ENCODE data around the gene ASCL4.

The ASCL4 gene

DNA sequence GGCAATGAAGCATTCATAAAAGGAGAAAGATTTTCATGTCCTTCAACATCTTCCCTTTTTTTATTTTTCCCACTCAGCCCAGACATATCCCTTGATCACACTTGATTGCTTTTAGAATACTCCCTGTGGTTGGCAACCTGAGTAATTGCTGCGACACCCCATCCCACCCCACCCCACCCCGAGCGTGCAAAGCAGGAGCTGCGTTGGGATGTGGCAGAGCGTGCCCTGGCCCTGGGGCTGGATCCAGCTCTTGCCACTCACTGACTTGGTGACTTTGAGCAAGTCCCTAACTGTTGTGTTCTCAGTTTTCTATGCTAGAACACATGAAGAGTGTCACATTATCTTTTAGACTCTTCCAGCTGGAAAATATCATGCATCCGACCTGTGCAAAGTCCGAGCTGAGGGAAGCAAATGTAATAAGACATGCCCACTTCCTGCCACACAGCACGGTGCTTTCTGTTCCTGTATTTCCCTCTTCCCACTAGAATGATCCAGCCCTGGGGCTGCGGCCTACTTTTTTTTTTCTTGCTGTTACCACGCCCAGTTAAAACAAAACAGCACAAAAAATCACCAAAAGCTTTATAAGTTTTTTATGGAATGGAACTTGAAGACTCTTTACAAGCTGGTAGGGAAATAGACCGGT lies 4.0 kb downstream of the ASCL4 start:
- no peak for DNase-seq (ENCODE audit: low read depth)

DNA sequence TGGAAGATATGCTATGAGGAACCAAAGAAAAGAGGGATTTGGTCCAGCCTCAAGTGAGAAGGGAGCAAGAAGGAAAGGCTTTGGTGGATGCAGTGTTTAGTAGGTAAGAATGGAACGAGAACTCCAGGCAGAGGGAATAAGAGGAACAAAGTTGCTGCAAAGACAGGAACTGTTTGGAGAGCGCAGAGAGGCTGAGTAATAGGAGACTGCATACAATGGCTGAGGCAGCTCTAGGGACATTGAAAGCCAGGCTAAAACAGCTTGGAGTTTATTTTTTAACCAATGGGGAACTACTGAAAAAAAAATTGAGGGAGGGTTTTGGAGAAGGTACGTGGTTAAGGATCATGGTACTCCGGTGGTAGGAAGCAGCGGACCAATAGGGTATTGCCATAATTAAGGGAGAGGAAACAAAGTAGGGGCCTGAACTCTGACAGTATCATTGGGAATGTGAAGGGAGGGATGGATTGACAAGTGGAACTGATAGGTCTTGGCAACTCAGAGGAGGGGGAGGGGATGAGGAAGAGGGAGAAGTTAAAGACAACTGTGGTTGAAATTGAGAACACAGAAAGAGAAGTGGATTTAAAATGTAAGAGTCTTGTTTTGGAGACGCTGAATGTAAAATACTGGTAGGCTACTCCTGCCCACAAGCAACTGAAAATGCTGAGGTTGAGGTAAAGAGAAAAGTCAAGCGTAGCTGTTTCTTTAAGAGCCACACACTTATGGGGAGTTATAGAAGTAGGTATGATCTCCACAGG lies 4.8 kb downstream of the ASCL4 start:
- no peak for DNase-seq (ENCODE audit: low read depth)

DNA sequence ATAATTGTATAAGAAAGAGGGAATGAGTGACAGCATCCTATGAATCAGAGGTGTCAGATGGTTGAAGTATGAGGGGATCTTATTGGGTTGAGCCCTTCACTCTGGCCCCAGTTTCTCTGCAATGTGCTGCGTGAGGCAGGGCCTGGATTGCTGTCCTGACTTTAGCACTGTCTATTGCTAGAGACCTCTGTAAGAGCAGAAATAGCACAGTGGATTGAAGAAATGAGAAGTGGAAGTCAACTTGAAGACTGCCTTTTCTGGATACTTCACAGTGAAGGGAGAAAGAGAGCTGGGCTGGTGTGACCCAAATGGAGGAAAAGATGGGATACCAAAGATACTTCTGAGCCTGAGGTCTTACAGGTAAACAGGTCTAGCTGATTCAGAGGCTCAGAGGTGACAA lies 5.8 kb downstream of the ASCL4 start:
- DNase-seq (ENCODE audit: low read depth) = no peak

DNA sequence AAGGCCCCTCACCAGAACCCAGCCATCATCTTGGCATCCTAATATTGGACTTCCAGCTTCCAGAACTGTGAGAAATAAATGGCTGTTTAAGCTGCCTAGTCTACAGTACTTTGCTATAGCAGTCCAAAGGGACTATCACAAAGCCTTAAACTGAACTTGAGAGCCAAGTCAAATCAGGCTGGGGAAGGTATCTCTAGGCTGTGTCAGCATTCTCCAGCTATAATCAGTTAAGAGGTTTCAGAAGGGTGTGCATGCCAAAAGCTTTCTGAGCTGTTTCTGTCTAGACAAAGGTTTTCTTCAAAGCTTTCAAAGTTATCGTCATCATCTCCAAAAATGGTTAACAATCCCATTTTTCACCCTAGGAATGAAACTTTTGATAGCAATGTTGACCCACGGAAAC lies 7.6 kb downstream of the ASCL4 start:
- no peak for DNase-seq (ENCODE audit: low read depth)

DNA sequence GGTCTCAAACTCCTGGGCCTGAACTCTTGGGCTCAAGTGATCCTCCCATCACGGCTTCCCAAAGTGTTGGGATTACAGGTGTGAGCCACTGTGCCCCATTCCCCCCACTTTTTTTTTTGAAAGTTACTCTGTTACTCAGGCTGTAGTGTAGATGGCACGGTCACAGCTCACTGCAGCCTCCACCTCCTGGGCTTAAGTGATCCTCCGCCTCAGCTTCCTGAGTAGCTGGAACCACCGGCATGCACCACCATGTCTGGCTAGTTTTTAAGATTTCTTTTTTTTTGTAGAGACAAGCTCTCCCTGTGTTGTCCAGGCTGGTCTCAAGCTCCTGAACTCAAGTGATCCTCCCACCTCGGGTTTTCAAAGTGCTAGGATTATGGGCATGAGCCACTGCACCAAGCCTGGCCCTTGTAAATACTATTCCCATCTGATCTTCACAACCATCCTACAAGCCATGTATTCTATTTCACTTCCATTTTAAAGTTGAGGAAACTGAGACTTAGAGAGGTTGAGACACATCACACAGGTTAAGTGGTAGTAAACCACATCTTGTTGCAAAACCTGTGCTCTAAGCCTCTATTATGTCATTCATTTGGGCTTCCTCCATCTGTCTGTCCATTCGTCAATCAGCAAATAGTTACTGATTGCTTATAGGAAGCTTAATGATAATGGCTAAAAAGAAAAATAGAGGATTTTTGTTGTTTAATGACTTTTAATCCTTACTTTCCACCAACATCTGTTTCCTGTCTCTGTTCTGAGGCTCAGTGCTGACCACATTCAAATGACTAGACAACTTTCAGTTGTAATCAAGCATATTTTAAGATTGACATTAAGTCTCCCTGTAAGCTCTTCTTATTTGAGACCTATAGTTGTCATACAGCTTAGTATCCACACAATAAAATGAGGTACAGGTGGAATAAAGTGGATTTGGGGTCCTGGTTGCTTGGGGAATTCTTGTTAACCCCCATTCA lies 9.2 kb downstream of the ASCL4 start:
- DNase-seq (ENCODE audit: low read depth) = no peak

DNA sequence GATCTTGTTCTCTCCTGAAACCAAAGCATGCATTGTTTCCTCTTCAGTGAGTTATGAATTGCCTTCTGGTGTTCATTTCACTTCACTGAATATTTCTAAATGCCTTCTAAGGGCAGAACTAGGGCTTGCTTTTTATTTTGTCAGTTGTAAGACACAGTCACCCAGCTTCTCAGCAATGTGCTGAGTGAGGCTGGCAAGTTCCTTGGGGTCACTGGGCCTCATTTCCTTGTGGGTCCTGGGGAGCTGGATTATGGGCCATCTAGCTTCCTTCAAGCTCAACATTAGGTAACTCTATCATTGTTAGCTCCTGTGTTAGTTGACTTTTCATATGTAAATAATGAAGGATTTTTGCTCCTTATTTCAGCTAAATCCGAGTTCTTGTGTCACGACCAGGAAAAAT lies 13.8 kb downstream of the ASCL4 start:
- DNase-seq (ENCODE audit: low read depth) = no peak

DNA sequence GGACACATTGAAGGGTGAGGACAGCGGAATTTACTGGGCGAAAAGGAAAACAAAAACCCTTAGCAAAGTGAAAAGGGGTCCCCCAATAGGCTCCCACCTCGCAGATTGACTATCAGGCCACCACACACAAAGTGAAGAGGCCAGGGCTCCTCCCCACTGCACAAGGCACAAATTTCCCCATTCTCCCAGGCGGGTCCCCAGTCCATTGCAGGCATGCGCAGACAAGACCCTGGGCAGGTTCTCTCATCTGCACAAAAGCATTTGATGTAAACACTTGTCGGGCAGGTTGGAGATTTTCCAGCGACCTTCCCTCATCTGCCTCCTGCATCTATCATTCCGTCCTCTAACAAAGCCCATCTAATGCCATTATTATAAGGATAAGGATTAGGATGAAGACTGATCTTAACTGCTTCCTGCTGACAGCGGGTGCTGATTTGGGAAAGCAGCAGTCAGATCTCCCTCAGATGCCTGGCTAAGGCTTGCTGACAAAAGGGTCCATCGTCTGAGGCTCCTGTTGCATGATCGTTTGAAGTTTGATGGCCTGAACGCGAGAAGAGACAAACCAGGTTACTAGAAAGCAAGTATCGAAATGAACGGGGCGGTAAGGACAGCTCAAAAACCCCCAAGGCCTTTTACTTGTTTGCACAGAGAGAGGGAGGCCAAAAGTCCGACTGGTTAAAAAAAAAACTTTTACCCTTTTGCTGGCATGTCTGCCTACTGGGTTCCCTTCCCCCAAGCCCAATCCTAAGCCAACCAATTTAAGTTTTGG lies 14.4 kb downstream of the ASCL4 start:
- DNase-seq (ENCODE audit: low read depth) = no peak

DNA sequence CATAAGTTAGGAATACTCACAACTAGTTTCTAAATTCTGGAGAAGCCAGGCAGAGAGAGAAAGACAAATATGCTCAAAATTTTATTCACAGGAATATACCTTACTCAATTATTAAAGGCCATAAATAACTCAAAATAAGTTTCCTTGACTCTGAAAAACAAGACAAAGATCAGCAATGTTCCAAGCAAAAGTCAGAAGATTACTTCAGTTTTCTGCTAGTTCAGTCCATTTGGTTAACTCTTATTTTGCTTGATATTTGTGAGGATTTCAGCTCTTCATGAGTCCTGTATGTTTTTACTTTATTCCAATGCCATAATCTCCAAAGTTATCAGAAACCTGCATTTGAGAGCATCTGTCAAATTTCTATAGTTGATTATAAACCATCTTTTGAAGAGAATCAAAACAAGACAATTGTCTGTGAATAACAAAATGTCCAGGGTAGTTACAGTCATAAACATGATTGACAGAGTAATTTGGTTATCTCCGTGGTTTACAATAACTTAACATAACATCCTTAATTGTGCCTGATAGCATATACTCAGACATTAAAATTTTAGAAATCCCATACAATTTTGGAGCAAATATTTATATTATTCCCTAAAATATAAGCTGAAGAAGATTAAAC lies 17.1 kb downstream of the ASCL4 start:
- DNase-seq (ENCODE audit: low read depth) = no peak

DNA sequence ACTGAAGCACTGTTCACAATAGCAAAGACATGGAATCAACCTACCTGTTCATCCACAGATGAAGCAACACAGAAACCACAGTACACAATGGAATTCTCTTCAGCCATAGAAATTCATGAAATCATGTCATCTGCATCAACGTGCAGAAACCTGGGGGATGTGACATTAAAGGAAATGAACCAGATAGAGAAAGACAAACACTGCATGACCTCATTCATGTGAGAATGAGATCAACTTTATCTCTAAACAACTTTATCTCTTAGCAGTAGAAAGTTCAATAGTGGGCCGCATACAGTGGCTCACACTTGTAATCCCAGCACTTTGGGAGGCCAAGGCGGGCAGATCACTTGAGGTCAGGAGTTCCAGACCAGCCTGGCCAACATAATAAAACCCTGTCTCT lies 19.9 kb downstream of the ASCL4 start:
- no peak for DNase-seq (ENCODE audit: low read depth)

DNA sequence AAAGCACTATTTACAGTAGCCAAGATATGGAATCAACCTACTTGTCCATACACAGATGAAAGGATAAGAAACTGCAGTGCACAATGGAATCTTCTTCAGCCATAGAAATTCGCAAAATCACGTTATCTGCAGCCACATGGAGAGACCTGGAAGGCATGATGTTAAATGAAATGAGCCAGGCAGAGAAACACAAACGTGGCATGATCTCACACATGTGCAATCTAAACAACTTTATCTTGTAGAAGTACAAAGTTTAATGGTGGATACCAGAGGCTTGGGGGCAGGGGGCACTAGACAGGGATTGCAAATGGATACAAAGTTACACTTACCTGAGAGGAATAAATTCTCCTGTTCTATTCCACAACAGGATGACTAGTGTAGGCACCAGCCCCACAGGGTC lies 24.1 kb downstream of the ASCL4 start:
- DNase-seq (ENCODE audit: low read depth) = no peak

DNA sequence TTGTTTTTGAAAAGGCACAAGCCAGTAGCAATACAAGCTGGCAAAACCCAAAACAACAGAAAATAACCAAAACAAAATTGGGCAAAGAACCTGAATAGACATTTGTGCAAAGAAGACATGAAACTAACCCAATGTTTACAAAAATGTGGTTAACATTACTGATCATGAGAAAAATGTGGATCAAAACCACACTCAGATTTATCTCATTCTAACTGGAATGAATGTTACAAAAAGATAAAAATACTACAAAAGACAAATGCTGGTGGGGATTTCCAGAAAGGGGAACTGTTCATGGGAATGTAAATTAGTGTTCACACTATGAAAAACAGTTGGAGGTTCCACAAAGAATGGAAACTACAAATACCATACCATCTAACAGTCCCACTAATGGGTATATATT lies 26.6 kb downstream of the ASCL4 start:
- no peak for DNase-seq (ENCODE audit: low read depth)

DNA sequence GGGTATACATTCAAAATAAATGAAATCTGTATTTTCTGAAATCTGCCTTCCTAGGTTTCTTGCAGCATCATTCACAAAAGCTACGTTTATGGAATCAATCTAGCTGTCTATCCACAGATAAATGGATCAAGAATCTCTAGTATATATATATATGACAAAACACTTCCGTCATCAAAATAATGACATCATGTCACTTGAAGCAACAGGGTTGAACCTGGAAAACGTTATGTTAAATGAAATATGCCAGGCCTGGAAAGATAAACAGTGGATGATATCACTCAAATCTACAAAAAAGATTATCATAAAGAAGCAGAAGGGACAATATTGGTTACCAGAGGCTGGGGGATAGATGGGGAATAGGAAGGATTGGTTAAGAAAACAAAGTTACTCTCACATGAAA lies 28.6 kb downstream of the ASCL4 start:
- DNase-seq (ENCODE audit: low read depth) = no peak

DNA sequence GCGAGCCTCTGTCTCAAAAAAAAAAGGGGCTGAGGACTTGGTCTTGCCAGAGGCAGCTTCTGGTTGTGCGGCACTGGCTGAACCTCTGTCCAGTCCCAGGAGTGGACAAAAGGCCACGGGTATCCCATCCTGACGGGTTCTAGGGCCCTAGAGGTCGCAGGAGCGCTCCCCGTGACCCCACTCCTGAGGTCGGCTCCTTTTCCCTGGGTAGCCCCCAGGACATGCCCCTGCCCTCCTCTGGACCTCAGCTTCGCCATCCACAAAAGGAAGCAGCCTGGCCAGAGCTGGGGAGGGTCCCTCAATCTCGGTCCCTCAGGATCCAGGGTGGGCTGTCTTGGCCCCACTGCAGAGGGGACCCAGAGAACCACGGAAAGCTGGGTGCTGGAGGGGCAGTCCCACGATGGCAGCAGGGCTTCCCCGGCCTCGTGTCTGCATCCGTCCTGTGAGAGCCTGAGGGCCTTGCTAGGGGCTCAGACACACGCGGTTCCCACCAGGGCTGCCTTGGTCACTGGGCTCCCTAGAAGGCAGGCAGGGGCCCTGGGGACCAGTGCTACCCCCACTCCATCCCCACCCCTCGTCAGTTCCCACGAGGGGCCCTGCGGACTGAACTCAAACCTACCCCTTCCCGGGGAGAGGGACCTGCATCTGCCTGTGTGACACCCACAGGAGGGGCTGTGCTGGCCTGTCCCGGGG lies 31.1 kb downstream of the ASCL4 start:
- DNase-seq (ENCODE audit: low read depth) = no peak

DNA sequence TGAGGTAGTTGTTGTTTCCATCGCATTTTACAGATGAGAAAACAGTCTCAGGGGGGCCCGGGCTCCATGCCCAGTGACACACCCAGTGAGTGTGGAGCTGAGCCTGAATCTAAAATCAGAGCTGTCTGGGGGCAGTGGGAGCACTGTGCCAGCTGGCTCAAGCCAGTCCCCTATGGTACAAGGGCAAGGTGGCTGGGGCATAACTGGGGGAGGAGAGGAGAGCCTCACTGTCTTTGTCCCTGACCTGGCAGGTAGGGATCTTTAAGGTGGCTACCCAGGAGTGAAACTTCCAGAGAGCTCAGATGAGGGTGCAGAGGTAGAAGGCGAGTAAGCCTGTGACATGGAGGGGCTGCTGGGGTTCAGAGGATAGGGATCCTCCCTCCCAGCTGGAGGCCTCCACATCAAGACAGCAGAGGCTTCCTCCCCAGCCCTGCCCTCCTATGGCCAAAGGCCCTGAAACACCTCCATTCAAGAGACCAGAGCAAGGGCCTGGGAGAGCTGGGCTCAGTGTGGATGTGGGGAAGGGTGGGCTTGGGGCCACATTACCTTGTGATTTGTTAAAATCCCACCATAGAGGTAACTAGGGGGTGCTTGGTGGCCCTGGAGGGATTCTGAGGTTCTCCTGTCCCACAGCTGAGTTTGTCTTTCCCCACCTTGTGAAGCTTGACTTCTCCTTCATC lies 33.1 kb downstream of the ASCL4 start:
- no peak for DNase-seq (ENCODE audit: low read depth)

DNA sequence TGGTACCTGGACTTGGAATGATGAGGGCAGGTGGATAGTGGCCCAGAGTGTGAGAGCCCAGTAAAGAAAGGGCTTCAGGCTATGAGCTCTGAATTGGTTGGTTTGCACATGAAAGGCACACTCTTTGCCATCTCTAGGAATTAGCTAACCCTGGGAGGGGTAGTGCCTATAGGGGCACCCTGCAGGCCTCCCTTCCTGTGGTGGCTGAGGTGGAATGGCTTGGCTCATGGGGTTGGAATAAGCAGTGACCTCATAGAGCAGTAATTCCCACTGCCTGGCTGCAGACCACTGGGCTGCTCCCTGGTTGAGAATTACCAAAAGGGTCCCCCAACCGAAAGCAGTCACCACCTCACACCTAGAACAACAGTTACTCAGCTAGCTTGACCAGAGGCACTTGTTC lies 42.7 kb downstream of the ASCL4 start:
- DNase-seq (ENCODE audit: low read depth) = no peak

DNA sequence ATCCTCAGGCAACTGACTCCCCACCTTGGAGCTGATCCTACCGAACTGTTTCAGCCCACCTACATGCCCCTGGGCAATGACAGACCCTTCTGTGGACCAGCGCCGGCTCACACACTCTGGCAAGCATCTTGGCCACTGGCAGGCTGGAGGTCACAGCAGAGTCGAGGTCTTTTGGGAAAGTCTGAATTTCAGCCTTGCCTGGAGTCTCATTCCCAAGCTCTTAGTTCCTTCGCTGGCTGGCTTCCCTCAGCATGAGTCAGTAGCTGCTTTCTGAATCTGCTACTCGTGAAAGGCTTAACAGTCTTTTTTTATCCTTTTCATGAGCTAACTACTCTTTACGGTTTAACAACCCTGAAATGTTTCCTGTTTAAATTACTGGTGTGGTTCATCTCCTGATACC lies 44.5 kb downstream of the ASCL4 start:
- DNase-seq (ENCODE audit: low read depth) = peak; percentile 62

DNA sequence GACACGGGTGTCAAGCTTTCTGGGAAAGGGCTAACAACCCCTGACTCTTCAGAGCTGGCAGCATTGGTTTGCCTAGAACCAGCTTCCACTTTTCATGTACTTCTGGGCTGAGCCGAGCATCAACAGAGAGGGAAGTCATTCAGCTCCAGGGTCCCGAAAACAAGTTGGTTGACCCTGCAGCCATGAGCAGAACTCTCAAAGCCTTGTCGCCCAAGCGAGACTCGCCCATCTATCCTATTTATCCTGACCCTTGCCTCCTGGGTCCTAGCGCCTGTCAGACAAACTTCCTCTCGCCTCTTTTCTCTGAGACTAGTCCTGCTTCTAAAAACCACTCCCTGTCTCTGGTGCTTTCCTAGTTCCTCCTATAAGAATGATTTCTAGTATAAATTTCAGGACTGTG lies 47.9 kb downstream of the ASCL4 start:
- DNase-seq (ENCODE audit: low read depth) = no peak

Measured in HS-5 (cell line).